ENCODE results near the gene FZD10.

The FZD10 gene

DNA sequence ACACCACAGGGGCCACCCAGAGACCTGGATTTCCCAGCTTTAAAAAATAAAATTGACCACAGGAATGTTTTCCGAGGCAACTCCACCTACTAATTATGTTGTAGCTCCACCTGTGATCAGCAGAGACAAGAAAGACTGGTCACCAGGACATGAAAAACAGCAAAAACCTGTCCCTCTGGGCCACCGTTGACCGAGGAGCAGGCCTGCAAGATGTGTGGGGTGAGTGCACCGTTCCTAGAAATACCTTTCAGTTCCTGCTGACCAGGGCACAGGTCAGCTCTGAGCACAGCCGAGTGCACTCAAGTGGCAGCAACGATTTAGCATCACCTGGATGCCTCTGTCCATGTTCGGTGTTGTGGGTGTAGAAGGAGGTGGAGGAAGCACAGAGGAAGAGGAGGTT is 16.9 kb downstream of the FZD10 start:
- DNase-seq (ENCODE audit: low read depth in 2 of 2): no peak

DNA sequence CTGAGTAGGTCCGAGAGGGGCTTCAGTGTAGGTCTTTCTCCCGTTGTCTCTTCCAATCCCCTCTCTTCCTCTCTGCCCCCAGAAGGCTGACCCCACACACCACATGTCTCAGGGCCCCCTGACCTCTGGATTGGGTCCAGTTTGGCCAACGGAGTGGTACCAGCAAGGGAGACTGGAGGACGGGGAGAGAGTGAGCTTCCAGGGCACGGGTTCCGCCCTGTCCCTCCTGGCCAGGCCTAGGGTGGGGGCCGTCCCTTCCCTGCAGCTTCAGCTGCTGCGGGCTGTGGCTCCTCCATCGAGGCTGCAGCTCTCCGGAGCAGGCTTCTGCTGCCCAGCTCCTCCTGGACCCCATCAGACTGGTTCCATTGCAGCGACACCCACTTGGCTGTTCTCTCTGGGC is 17.4 kb downstream of the FZD10 start:
- no peak for DNase-seq (ENCODE audit: low read depth in 2 of 2)

DNA sequence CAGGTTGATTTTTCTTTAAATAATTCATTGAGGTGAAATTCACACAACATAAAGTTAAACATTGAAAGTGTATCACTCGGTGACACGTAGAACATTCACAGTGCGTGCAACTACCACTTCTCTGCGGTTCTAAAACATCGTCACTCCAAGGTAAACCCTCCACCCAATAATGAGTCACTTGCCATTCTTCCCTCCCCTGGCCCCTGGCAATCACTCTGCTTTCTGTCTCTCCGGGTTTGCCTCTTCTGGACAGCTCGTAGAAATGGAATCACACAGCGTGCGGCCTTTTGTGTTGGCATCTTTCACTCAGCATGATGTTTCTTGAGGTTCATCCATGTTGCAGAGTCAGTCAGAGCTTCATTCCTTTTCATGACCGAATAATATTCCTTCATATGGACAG is 18.9 kb downstream of the FZD10 start:
- DNase-seq (ENCODE audit: low read depth in 2 of 2): no peak

DNA sequence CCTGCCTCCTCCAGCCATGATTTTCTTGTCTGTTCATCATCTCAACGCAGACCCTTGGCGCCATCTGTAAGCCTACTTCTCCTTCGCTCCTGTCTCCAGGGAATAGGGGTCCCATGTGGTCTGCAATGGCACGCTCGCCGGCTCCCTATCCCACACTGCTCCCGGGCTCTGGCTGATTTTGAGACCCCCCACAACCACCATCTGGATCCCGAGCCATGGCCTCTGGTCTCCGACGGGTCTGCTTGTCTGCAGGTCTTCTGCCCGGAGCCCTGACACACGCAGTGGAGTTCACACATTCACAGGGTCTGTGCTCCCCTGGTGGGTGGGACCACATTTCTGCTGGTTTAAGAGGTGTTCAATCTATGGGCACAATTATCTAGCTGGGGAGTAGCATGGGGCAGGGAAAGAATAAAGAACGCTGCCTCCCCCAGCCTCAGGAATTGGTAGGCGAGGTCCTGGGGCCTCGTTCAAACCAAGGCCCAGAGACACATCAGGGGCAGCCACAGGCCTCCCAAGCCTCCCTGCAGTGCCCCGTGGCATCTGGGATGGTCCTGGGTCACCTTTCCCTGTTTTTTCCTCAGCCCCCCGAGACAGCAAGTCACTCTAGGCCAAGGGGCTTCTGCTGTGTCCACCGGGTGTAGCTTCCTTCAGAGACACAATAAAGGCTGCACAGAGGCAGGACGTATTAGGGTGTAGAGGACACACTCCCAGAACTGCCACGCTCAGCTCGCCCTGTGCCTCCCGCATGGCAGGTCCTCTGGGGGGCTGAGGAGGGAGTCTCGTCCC is 21.5 kb downstream of the FZD10 start:
- no peak for DNase-seq (ENCODE audit: low read depth in 2 of 2)

DNA sequence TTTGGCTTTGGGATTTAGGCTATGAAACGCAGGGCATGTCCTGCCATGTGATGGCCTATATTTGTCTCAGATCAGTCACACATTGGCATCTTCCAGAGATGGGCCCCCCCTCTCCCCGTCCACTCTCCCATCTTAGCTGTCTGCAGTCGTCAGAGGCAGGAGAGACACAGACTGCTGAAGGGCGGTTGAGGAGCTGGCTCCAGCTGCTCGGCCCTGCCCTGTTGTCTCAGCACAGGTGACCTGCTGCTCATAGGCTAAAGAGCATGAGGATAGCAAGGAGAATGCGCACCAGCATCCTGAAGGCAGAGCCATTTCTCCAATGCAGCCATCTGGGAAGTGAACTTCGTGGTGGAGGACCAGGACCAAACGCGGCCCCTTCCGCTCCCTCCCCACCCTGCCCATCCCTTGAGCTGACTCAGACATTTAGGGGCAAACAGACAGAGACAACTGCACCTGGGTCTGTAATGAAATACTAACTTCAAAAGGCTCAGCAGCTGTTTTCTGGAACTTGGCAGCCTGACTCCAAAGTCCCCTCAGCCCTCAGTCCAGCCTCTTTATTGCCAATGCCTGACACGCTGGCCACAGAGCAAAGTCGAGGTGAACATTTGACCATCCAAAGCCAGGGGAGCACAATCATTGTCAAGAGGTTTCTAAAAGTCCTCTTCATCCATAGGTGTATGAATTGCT is 22.3 kb downstream of the FZD10 start:
- DNase-seq (ENCODE audit: low read depth in 2 of 2): no peak

DNA sequence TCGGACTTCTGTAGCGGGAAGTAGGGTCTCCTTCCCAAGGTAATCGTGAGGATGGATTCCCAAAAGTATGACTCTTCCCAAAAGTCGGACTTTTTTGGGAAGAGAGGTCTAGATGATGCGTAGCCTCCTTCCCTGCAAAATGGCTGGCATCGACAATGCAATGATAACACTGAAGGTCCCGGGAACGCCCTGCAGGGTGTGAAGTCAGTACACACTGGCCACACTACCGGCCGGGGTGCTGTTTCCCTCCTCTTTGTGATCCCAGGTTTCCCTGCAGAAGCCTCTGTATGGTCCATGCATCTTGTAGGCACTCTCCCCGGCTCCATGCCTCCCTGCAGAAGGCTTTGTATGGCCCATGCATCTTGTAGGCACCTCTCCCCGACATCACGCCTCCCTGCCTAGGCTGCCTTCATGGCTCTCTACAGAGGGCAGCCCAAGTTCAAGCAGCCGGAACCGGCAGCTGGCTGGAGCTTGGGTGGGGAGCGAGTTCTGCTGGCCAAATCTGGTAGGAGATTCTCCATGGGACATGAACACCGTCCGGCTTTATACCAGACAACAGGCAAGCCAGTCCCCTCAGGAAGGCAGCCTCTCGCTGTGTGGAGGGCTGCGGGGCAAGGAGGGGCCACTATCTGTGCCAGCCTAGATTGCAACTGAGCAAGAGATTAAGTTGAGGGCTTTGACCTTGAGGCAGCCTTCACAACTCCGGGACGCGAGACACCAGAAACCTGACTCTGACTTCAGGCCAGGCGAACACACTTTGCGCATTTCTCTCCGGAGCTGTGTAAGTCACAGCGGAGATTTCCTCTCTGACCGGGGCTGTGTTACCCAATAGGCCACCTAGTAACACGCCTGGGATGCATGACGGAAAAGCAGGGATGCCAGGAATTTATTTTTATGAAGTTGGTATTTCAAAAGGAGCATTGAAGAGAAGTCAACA is 23.5 kb downstream of the FZD10 start:
- no peak for DNase-seq (ENCODE audit: low read depth in 2 of 2)

DNA sequence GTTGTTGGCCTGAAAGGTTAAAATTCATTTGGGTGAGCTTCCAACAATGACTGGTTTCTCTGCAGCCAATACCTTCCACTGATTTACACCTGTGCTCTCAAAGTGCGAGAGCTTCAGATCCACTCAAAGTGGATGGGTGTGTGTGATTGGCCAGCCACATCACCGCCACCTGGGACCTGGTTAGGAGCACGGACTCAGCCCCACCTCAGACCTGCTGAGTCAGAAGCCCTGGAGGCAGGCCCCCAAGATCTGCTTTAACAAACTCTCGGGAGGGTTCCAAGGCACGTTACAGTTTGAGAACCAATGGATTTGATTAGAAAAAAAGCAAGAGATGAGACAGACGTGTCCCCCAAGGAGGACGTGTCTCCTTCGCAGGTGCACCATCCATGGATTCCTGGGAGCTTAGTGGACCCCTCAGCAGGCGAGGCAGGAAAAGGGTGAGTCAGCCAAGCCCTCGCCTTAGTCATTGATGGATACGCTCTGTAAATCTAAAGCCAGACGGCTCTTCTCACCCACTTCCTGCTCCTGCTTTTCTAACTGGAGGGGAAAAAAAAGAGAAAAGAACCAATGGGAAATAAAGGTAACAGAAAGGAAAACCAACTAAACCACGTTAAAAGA is 24.5 kb downstream of the FZD10 start:
- no peak for DNase-seq (ENCODE audit: low read depth in 2 of 2)

DNA sequence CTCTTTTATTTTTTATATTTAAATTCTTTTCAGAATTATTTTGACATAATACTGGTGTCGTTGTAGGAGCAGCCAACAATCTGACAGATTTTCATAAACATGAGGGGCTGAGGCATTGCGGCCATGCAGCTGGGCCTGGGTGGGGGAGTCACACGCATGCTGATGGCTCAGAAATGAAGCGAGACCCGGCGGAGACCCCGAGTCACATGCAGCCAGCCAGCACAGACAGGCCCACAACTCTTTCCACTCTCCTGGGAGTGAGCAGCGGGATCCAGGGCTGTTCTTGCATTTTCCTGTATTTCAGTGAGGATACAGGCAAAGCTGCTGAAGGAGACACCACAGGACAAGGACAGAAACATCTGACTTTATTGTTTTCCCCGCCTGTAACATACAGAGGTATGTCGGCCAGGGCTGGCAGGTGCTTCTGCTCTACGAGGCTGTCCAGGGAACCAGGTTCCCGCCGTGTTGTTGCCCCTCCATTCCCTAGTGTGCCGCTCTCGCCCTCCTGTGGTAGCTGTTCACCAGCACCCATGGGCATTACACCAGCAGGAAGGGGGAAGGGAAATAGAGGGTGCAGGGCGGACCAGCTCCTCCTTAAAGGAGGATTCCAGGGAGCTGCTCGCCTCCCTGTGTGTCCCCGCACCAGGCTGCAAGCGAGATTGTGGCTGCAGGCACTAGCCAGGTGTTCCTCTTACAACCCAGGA is 30.5 kb downstream of the FZD10 start:
- DNase-seq (ENCODE audit: low read depth in 2 of 2): no peak

DNA sequence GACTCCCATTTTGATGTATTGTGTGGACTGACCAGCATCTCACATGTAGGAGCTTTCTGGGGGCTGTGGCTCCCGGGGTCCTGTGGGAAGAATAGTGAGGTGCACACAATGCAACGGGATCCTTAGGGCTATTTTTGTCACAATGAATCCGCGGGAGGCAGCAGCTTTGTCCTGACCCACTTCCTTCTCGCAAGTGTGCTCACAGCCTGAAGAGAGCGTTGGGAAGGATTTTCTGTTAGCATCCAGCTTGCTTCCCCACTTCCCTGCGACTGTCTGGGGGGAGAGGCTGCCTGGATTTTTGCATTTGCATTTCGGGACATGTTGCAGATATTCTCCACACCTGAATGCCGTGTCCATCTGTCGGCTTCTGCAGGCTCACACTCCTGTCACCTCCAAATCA is 31.9 kb downstream of the FZD10 start:
- DNase-seq (ENCODE audit: low read depth in 2 of 2): no peak

DNA sequence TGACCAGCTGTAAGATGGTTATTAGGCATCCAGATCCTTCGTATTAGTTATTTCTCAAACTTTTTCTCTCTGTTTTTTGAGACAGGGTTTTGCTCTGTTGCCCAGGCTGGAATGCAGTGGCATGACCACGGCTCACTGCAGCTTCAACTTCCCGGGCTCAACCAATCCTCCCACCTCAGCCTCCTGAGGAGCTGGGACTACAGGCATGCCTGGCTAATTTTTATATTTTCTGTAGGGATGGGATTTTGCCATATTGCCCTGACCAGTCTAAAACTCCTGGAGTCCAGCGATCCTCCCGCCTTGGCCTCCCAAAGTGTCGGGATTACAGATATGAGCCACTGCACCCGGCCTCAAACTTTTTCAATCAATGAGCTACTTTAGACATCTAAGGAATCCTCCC is 33.1 kb downstream of the FZD10 start:
- no peak for DNase-seq (ENCODE audit: low read depth in 2 of 2)

DNA sequence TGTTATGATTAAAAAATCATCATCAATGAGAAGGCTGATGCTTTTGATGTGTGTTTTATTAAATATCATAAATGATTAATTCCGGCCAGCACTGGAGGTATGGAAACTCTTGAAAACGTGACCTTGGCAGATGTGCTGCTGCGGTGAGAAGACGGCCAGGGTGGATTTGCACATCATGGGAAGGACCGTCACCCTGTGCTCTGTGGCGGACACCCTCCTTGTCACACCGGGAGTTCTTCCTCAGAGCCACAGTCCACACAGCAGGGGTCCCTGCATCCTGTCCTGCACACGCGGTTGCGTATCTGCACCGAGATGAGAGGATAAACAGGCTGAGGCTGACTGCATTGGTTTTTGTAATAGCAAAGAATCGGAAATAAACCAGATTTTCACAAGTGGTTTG is 33.5 kb downstream of the FZD10 start:
- no peak for DNase-seq (ENCODE audit: low read depth in 2 of 2)

DNA sequence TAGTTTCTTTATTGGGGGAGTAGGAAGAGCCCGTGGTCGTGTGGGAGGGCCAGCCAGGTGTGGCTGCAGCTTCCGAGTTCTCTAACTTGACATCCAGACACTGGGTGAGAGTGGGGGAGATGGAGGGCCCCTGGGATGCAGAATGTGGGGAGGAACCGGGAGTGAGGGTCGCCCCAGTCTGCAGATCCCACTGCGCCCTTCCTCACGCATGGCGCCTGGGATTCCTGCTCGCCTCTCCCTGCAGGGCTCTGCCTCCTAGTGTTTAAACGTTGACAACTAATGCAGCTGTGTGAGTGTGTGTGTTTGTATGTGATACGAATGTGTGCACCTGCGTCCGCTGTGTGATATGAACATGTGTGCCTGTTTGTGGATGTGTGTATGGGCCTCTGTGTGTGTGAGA is 34.6 kb downstream of the FZD10 start:
- DNase-seq (ENCODE audit: low read depth in 2 of 2): no peak

DNA sequence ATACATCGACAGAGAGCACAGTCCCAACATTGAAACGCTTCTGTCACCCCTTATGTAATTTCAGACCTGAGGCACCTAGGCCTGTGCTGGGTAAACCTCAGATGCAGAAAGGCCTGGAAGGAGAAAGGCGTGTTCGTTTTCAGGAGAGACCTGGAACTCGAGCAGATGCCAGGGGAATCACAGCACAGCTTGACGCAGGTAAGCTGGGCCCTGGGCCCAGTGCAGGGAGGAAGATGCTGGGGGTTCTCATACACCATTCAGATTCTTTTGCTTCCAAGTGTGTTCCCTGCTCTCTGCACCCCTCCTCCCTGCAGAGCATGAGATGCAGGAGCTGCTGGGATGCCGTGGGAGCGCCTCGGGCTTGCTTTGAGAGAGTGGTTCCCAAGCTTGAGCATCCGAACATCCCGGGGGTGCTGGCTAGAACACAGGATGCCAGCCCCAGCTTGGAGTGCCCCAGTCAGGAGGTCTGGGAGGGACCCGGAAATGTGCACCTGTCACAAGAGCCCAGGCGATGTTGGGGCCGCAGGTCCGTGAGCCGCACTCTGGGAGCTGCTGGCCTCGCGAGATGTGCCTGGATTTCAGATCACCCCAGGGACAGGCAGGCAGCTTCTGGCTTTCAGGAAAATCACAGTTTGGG is 35.9 kb downstream of the FZD10 start:
- DNase-seq (ENCODE audit: low read depth in 2 of 2): no peak

DNA sequence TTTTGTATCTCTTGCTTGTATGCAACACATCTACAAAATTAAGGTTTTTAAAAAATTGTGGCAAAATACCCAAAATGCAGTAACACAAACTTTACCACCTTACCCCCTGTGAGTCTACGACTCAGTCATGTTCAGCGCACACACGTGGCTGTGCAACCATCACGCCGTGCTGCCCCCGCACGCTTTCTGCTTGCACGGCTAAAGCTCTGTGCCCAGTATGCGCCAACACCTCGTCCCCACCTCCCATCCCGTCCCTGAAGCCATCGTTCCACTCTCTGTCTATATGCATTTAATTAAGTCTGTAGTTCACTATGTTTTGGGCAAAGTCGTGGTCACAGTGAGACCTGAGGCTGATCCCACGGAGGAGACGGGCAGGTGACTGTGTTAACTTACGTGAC is 36.4 kb downstream of the FZD10 start:
- DNase-seq (ENCODE audit: low read depth in 2 of 2): no peak

DNA sequence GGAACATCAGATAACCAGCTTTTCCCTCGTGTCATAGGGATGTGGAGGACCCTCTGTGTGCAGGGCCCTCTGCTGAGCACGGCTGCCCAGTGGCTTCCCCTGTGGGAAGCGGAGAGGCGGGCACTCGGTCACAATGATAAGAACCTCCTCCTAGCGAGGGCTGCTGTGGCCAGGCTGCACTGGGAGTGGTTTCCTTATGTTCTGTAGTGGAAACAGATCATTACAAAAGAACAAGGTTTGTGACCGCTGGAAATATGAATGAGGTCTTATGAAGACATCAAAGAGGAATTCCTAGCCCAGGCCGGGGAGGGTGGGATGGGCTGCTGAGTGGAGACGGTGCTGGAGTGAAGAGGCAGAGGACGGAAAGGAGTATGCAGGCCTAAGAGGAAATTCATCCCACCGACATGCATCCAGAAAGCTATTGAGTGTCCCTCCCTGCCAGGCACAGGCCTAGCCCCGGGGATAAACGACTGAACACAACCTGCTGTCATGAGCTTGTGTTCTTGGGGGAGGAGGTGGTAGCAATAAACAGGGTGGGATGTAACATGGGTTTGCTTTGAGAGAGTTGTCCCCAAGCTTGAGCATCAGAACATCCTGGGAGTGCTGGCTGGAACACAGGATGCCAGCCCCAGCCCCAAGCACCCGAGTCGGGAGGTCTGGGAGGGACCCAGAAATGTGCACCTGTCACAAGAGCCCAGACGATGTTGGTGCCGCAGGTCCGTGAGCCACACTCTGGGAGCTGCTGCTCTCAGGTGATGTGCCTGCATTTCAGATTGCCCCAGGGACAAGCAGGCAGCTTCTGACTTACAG is 37.5 kb downstream of the FZD10 start:
- DNase-seq (ENCODE audit: low read depth in 2 of 2): no peak

DNA sequence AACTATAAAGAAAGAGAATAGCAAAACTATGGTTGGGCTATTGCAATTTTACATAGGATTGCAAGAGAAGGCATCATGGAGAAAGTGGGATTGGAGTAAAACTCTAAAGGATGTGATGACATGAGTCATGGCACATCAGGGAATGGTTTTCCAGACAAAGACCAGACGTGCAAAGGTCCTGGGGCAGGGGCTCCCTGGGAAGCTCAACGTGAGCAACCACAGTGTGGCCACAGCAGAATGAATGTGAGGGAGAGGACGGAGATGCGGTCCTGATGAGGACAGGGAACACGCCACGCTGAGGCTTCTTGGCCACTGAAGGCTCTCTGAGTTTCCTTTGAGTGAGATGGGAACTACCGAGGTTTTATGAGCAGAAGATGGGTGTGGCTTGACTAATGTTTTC is 38.2 kb downstream of the FZD10 start:
- no peak for DNase-seq (ENCODE audit: low read depth in 2 of 2)

DNA sequence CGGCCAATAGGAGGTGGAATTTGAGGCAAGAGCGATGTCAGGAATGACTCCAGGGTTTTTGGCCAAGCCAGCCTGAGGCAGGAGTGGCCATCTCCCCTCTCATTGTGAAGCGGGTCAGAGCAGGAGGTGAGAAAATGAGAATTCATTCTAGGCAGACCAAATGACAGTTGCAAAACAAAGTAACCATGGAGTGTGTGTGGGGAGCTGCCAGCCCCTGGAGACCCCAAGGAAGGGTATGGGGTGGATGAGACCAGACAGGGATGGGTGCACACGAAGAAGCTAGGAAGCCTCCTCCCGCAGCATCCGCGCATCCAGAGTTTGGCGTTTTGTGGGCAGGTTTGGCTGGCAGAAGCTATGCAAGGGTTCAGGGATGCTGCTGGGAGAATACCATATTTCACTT is 38.8 kb downstream of the FZD10 start:
- DNase-seq (ENCODE audit: low read depth in 2 of 2): no peak

DNA sequence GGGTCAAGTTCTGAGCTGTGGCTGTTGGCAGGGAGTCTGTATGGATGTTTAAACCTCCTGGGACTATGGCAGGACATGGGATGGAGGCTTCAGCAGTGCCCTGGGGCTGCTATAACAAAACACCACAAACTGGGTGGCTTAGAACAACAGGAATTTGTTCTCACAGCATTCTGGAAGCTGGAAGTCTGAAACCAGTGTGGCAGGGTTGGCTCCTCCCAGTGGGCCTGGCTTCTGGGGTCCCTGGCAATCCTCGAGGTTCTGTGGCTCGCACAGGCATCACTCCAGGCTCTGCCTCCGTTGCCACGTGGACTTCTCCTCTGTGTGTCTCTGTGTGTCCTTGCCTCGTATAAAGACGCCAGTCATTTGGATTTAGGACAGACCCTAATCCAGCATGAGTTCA is 39.9 kb downstream of the FZD10 start:
- DNase-seq (ENCODE audit: low read depth in 2 of 2): no peak

DNA sequence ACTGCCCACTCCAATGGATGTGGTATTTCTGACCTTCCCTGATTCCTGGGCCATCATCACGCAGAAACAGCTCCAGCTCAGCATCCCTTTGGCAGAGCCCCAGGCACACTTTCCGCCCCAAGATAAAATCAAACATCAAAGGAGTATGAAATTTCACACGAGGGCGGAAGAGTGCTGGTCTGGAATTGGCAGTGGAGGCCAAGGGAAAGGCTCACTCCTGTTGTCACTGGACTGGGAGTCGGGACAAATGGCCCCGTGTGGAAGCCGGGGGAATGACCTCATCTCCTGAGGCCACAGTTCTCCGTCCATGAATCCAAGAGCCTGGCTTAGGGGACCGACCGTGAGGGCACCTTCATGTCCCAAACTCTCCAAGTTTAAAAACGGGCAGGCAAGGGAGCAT is 40.9 kb downstream of the FZD10 start:
- DNase-seq (ENCODE audit: low read depth in 2 of 2): no peak

DNA sequence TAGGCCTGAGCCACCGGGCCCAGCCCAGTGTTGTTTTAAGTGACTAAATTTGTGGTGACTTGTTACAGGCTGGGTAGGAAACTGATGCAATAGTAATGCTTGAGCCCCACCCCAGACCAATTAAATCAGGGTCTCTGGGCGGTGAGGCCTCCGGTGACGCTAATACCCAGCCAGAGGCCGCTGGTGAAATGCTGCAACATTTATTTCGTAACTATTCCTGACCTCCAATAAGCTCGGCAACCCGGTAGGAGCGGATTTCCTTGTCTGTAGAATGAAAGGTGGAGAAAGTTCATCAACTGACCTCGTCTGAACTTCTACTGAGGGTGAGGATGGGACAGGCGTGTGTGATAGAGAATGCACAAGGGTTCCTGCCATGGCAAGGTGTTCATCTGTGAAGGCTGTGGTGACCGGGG is 42.3 kb downstream of the FZD10 start:
- DNase-seq (ENCODE audit: low read depth in 2 of 2): no peak

Data from activated CD4-positive, alpha-beta T cell treated with anti-CD3 and anti-CD28 coated beads for 24 hours (primary cell).